HG02588 (cell line): ENCODE data around the gene CPEB1.
"Not testable (repeated sequence)": the region's sequence is repeated elsewhere in the genome, so short reads cannot be mapped to it uniquely, and the experiment has no call there.

Source experiments
- ATAC-seq: cut with Tn5 transposase; IDR thresholded peaks from one replicate; pipeline ENCODE4 v1.9.1; 2021; ENCODE audit warnings: mild to moderate bottlenecking, moderate library complexity; ENCODE audit not compliant: unreplicated experiment

Gene CPEB1

GRCh38 chr15:82548700-82549099, 98.5 kb downstream of the CPEB1 start:
- peak; percentile 49 for ATAC-seq

- no peak for ATAC-seq
Observed at GRCh38 chr15:82545478-82545877, 101.7 kb downstream of the CPEB1 start.

- no peak for ATAC-seq
Observed at GRCh38 chr15:82545002-82545401, 102.2 kb downstream of the CPEB1 start.

- ATAC-seq = no peak
Observed at GRCh38 chr15:82544431-82544830, 102.7 kb downstream of the CPEB1 start.

GRCh38 chr15:82543160-82543559, 104.0 kb downstream of the CPEB1 start:
- no peak for ATAC-seq

- ATAC-seq = no peak
Observed at GRCh38 chr15:82540984-82541431, 106.2 kb downstream of the CPEB1 start.

GRCh38 chr15:82540055-82540983, 106.8 kb downstream of the CPEB1 start, which contains the start of gene RPS17:
Gene RPS17 (minus strand): TSS chr15:82540457. CDS start chr15:82540428, 29 bp downstream.
- ATAC-seq = peak; percentile 94

- no peak for ATAC-seq
Observed at GRCh38 chr15:82539691-82540054, 107.5 kb downstream of the CPEB1 start.

- ATAC-seq = no peak
Observed at GRCh38 chr15:82538961-82539690, 108.0 kb downstream of the CPEB1 start.

GRCh38 chr15:82537351-82537908, 109.7 kb downstream of the CPEB1 start:
- ATAC-seq = no peak

- ATAC-seq = no peak
Observed at GRCh38 chr15:82536409-82537350, 110.5 kb downstream of the CPEB1 start.

GRCh38 chr15:82535566-82536408, 111.4 kb downstream of the CPEB1 start:
- no peak for ATAC-seq

GRCh38 chr15:82535151-82535550, 112.0 kb downstream of the CPEB1 start:
- not testable (repeated sequence) for ATAC-seq

- not testable (repeated sequence) for ATAC-seq
Observed at GRCh38 chr15:82534457-82534861, 112.7 kb downstream of the CPEB1 start.

- no peak for ATAC-seq
Observed at GRCh38 chr15:82533801-82534200, 113.4 kb downstream of the CPEB1 start.

- no peak for ATAC-seq
Observed at GRCh38 chr15:82532991-82533481, 114.1 kb downstream of the CPEB1 start.

- ATAC-seq = no peak
Observed at GRCh38 chr15:82532383-82532990, 114.7 kb downstream of the CPEB1 start.

GRCh38 chr15:82531496-82532382, 115.4 kb downstream of the CPEB1 start:
- ATAC-seq = no peak
